IPS-15b (cell line): Measurements from ENCODE around the gene ABCC11.

Experiments
- H3K27me3 ChIP-seq: one replicate; pipeline ENCODE4 v1.6.1; 2013; ENCODE audit warnings: low read length; ENCODE audit not compliant: control insufficient read depth, insufficient read depth
- H3K36me3 ChIP-seq: one replicate; pipeline ENCODE4 v1.6.1; 2013; ENCODE audit warnings: low read length; ENCODE audit not compliant: control insufficient read depth, insufficient read depth
- H3K4me1 ChIP-seq: one replicate; pipeline ENCODE4 v1.6.1; 2013; ENCODE audit warnings: mild to moderate bottlenecking, low read length; ENCODE audit not compliant: control insufficient read depth, insufficient read depth
- H3K4me3 ChIP-seq: one replicate; pipeline ENCODE4 v1.5.1; 2013; ENCODE audit warnings: low read depth, low read length
- H3K9ac ChIP-seq: one replicate; pipeline ENCODE4 v1.6.1; 2013; ENCODE audit warnings: low read depth, mild to moderate bottlenecking, low read length
- H3K9me3 ChIP-seq: one replicate; pipeline ENCODE4 v1.6.1; 2013; ENCODE audit warnings: mild to moderate bottlenecking, low read length; ENCODE audit not compliant: control insufficient read depth, insufficient read depth

The ABCC11 gene

DNA sequence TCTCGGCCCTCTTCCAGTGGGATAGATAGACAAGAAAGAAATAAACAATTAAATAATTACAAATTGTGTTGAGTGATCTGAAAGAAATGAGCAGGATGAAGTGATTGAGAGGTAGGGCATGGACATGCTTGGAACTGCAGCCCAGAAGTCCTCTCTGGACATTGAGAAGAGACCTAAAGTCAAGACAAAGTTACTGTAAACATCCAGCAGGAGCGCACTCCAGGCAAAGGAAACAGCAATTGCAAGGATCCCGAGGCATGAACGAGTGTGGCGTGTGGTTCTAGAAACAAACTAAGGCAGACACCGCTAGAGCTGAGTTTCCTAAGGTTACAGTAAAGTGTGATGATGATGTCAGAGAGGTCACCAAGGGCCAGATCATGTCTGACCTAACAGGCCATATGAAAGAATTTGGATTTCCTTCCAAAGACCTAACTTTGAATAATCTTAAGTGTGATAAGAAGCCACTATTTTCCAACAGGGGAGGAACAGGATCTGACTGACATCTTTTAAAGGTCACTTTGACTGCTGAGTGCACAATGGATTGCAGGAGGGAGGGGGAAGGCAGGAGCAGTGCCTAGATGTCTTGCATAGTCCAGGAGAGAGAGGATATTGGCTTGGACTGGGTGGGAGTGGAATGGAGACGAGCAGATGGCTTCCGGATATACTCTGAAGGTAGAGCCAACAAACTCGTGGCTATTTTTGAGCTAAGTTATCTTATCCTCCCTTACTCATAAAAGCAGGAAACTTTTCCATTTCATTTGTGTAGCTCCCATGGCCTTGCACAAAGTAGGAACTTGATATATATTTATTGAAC is 110.6 kb downstream of the ABCC11 start:
- Histone ChIP-seq H3K27me3 (no peaks in the 10 kb centered on the region), H3K4me3 (no peak overlapping the region), H3K9me3 (no peaks in the 10 kb centered on the region), H3K4me1 (no peaks in the 10 kb centered on the region), H3K36me3 (no peaks in the 10 kb centered on the region), H3K9ac (no peak overlapping the region)

DNA sequence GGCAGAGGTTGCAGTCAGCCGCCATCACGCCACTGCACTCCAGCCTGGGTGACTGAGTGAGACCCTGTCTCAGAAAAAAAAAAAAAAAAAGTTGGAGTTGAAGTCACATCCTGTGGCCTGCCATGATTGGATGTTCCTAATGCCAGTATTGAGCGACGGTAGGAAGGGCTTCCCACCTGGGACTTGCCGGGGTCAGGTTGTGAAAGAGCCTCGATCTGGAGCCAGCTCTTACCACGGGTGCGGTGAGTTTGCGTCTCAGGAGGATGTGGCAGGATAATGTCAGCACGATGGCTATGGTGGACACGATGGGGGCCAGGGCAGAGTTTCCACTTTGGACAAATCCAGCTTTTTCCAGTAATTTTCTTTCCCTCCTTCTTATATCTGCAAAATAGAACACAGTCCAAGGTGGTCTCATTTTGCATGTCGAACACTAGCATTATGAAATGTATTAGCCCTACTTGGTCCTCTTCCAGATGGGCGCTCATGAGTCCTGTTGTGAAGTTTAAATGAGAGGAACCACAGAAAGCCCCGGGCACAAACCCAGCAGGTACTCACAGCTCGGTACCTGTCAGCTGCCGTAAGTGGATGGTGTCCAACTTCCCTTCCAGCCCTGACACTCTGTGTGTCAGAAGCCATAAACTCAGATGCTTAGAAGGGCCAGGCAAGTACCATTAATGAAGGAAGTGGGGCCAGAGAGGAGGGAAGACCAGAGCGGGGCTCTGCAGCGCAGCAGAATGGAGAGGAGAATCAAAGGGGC is 113.7 kb downstream of the ABCC11 start:
- Histone ChIP-seq H3K4me1 (no peaks in the 10 kb centered on the region), H3K4me3 (no peak overlapping the region), H3K36me3 (no peaks in the 10 kb centered on the region), H3K9ac (no peak overlapping the region), H3K27me3 (no peaks in the 10 kb centered on the region), H3K9me3 (no peaks in the 10 kb centered on the region)

DNA sequence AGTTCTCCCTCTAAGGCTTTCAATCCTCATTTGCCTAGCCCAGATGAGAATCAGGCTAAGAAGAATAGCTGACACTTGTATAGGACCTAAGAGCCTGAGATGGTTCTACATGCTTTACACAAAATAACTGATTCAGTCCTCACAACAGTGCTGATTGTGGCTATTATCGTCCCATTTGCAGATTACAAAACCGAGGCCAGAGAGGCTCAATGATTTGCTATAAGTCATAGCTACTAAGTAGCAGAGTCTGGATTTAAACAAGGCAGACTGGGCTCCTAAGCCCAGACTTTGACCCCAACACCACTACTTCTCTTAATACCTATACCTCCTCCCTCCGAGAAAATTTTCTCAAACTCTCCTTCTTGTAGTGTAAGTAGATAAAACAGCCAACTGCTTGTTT is 114.6 kb downstream of the ABCC11 start:
- Histone ChIP-seq H3K9ac (no peak overlapping the region), H3K4me3 (no peak overlapping the region), H3K4me1 (no peaks in the 10 kb centered on the region), H3K36me3 (no peaks in the 10 kb centered on the region), H3K27me3 (no peaks in the 10 kb centered on the region), H3K9me3 (no peaks in the 10 kb centered on the region)

DNA sequence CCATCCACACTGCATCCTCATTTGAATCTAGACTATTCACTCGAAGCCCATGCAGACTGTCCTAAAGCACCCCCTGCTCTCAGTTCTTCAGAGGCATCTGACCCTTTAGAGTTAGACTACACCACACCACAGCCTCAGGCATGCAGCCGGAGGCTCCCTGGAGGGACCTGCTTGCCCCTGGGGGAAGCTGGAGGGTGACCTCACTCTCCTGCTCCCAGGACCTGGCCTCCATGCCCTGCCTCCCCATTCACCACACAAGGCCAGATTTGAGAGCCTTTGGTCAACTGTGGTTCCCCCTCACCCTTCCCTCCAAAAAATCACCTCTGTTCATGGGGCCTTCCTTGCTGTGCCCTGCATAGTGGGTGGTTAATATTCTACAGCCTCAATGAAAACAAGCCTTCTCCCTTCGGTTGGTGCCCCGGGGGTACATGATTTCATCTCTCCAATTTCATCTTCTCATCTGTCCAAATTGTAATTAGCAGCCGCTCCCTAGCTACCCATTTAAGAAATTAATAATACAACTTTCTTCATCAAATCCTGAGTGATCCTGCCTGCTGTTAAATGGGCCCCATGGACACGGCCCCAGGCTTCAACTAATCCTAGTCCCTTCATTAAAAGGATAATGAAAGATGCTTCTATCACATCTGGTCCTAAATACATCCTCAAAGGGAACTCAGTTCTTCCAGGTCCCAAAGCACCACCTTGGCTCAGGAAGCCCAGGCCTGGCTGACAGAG is 116.0 kb downstream of the ABCC11 start:
- Histone ChIP-seq H3K27me3 (no peaks in the 10 kb centered on the region), H3K9me3 (no peaks in the 10 kb centered on the region), H3K4me3 (no peak overlapping the region), H3K36me3 (no peaks in the 10 kb centered on the region), H3K9ac (no peak overlapping the region), H3K4me1 (no peaks in the 10 kb centered on the region)

DNA sequence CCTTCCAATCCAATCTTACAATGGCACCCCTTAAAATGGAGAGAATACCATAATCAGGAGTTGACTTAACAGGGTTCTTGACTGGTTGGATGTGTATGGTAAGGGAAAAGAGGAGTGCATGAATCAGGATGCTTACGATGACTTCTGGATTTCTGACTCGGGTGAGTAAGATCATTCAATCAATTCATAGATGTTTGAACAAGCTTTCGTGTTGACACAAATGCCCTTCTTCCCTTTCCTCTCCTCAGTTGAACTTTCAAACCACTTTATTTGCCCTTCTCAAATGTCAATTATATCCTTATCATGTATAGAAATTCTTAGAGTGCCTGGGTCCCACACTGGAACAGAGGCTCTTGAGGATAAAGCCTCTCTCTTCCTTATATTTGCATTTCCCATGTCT is 117.4 kb downstream of the ABCC11 start:
- H3K36me3 ChIP-seq = no peaks in the 10 kb centered on the region
- no peaks in the 10 kb centered on the region for H3K4me1 ChIP-seq
- H3K9ac ChIP-seq = no peak overlapping the region
- no peak overlapping the region for H3K4me3 ChIP-seq
- H3K27me3 ChIP-seq = no peaks in the 10 kb centered on the region
- H3K9me3 ChIP-seq = no peaks in the 10 kb centered on the region

DNA sequence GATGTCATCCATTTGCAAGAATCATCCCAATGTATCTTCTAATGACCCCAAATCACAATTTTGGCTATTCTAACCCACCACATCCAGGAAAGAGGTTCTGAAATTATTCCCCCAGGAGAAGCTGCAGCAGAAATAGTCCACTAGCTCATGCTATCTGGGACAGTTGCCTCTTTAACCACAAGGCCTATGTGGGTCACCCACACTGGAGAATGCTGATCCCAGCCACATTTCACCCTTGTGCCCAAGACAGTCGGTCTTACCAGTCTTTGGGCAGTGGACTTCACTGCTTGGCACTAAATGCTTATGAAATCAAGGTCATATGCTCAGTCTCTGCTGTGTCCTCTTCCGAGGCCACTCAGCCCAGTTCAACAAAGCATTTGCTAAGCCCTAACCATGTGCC is 118.6 kb downstream of the ABCC11 start:
- Histone ChIP-seq H3K36me3 (no peaks in the 10 kb centered on the region), H3K9me3 (no peaks in the 10 kb centered on the region), H3K4me3 (no peak overlapping the region), H3K9ac (no peak overlapping the region), H3K27me3 (no peaks in the 10 kb centered on the region), H3K4me1 (no peaks in the 10 kb centered on the region)

DNA sequence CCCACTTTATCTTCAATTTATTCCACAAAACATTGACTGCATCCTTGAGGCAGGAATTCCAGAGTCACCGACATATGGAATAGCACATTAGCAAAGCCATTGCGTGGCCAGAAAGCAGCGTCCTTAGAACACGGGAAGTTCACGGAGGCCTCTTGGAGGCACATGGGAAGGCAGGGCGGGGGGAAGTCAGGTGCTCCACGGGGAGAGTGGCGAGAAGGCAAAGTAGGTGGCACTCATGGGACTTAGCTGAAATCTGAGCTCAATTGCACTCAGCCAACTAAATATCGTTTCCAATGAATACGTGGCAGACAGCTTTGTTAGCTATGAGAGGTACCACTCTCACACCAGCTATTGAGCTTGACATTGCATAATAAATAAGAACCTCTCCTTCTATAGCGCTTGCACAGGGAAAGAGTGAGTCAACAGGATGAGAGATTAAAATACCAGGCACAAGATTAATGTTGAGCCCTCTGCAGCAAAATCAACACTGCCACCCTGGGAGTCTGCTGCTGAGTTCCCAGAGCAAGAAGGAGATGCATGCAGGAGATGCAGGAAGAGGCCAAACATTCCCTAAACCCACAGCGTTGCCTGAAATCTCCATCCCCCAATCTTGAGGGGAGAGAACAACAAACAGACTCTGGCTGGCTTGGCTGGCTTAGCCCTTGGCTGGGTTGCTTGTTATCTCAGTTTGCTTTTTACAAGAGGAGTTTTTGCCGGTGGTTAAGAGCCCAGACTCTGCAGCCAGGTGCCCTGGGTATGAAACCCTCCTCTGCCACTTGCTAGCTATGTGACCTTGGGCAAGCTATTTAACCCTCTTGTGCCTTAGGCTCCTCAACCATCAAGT is 120.3 kb downstream of the ABCC11 start:
- Histone ChIP-seq H3K4me1 (no peaks in the 10 kb centered on the region), H3K36me3 (no peaks in the 10 kb centered on the region), H3K9me3 (no peaks in the 10 kb centered on the region), H3K27me3 (no peaks in the 10 kb centered on the region), H3K9ac (no peak overlapping the region), H3K4me3 (no peak overlapping the region)

DNA sequence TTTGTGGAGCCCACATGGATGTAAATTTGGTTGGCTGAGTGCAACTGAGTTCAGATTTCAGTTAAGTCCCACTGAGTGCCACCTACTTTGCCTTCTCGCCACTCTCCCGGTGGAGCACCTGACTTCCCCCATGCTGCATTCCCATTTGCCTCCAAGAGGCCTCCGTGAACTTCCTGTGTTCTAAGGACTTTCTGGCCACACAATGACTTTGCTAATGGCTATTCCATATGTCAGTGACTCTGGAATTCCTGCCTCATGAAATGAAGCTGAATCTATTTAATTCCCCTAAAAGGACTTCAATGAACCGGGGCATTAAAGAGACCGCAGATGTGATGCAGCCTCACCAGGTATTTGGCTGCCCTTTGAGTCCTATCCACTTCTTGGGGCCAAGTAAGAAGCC is 121.5 kb downstream of the ABCC11 start:
- Histone ChIP-seq H3K9me3 (no peaks in the 10 kb centered on the region), H3K9ac (no peak overlapping the region), H3K4me1 (no peaks in the 10 kb centered on the region), H3K4me3 (no peak overlapping the region), H3K36me3 (no peaks in the 10 kb centered on the region), H3K27me3 (no peaks in the 10 kb centered on the region)

DNA sequence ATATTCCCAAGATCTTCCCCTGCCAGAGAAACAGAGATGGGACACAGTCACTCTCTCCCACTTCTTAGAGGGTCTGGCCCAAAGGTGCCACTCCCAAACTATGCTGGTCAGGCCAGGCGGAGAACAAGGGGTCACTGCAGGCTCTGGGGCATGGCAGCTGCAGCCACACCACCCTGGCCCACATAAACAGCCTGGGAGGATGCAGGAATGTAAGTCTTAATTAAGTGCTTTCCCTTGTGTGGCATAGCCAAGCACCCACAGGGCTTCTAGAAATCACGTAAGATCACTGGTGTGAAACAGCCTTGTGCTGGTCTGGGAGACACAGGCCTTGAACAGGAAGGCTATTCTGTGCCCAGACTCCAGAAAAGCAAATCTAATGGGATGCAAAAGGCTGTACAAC is 123.1 kb downstream of the ABCC11 start:
- Histone ChIP-seq H3K9ac (no peak overlapping the region), H3K36me3 (no peaks in the 10 kb centered on the region), H3K4me1 (no peaks in the 10 kb centered on the region), H3K27me3 (no peaks in the 10 kb centered on the region), H3K4me3 (no peak overlapping the region), H3K9me3 (no peaks in the 10 kb centered on the region)

GRCh38 chr16:48123104-48123788 is 124.1 kb downstream of the ABCC11 start:
- no peaks in the 10 kb centered on the region for H3K4me1 ChIP-seq

GRCh38 chr16:48121276-48121675 is 126.1 kb downstream of the ABCC11 start:
- Histone ChIP-seq H3K4me3 (no peak overlapping the region), H3K36me3 (no peaks in the 10 kb centered on the region), H3K4me1 (no peaks in the 10 kb centered on the region), H3K9me3 (no peaks in the 10 kb centered on the region), H3K9ac (no peak overlapping the region), H3K27me3 (no peaks in the 10 kb centered on the region)

More at GRCh38 chr16:48123104-48123788, 124.1 kb downstream of the ABCC11 start:
- H3K9me3 ChIP-seq = no peaks in the 10 kb centered on the region
- H3K27me3 ChIP-seq = no peaks in the 10 kb centered on the region
- no peak overlapping the region for H3K9ac ChIP-seq
- no peaks in the 10 kb centered on the region for H3K36me3 ChIP-seq
- H3K4me3 ChIP-seq = no peak overlapping the region
